Transverse colon (tissue), 4 donors: ENCODE results near the gene MRPL37. TPM values are rescaled to one million over a fixed set of nuclear protein-coding genes. Genes with fewer than 3 reads are reported as not detected.

Experiments
- DNase-seq: peaks from one replicate; pipeline ENCODE4 v3.0.0-alpha.2; 2019
- H3K27ac ChIP-seq, 4 donors: fragments of 200-600 bp; sonication (generic); 2 replicates each; pipeline ENCODE4 v1.5.1; 2016 to 2018; ENCODE audit warnings: inconsistent platforms in 4 of 4
- H3K27me3 ChIP-seq: fragments of 200-600 bp; sonication (generic); 2 replicates; pipeline ENCODE4 v1.5.1; 2017; ENCODE audit warnings: inconsistent platforms
- H3K36me3 ChIP-seq, 4 donors: fragments of 200-600 bp; sonication (generic); 2 replicates each; pipeline ENCODE4 v1.5.1; 2017 to 2019; ENCODE audit warnings: inconsistent platforms in 4 of 4
- H3K4me1 ChIP-seq, 4 donors: fragments of 200-600 bp; sonication (generic); 2 replicates each; pipeline ENCODE4 v1.5.1; 2017 to 2020; ENCODE audit warnings: inconsistent platforms in 4 of 4
- H3K4me3 ChIP-seq, 4 donors: fragments of 200-600 bp; sonication (generic); 1 replicate in 1 of 4; 2 replicates in 3 of 4; pipeline versions ENCODE4 v1.5.1 to v1.6.1; 2017 to 2019; ENCODE audit warnings: inconsistent platforms in 4 of 4
- H3K9me3 ChIP-seq, 2 donors: fragments of 200-600 bp; sonication (generic); 2 replicates each; pipeline ENCODE4 v1.5.1; 2017 to 2019; ENCODE audit warnings: inconsistent platforms in 2 of 2
- CTCF ChIP-seq, 5 experiments: fragments of 200-600 bp in 3 of 5; fragments of 450-650 bp in 2 of 5; sonication (generic) in 3 of 5; IDR thresholded peaks; 1 replicate in 2 of 5; 2 replicates in 3 of 5; pipeline ENCODE4 v1.5.1; 2016 to 2017; ENCODE audit warnings: antibody characterized with exemption in 5 of 5, inconsistent platforms in 3 of 5, mild to moderate bottlenecking in 2 of 5, moderate library complexity in 1 of 5
- EP300 ChIP-seq: sonication (generic); formaldehyde crosslinking; IDR thresholded peaks from one replicate; pipeline ENCODE4 v1.6.1; 2017; ENCODE audit warnings: antibody characterized with exemption, low read depth
- POLR2A ChIP-seq: fragments of 450-650 bp; IDR thresholded peaks from one replicate; pipeline ENCODE4 v1.6.1; 2016; ENCODE audit warnings: antibody characterized with exemption, mild to moderate bottlenecking, moderate library complexity
- POLR2AphosphoS5 ChIP-seq, 3 donors: sonication (generic); formaldehyde crosslinking; IDR thresholded peaks; one replicate each; pipeline ENCODE4 v1.6.1; 2016; ENCODE audit warnings: antibody characterized with exemption in 3 of 3
- WGBS, 2 donors: methylation state at CpG; one replicate each; pipeline ENCODE4 v1.1.5; 2018; ENCODE audit warnings: low coverage in 1 of 2; 5-methylcytosine and 5-hydroxymethylcytosine counted together
- in situ Hi-C, 4 donors: fragments of 200-750 bp; cut with MboI; loops; one replicate each; pipeline versions ENCODE4 v1.15.0 to v1.15.1; 2017; ENCODE audit warnings: low sequenced_read_pairs in 3 of 4, low pct_ligation_motif_present in 1 of 4, low pct_unique_long_range_greater_than_20kb in 1 of 4
- intact Hi-C: fragments of 100-400 bp; cut with DNase I; formaldehyde crosslinking; loops from one replicate; pipeline ENCODE4 v1.15.1; 2023; ENCODE audit warnings: low total_unique reads
- total RNA-seq, 4 donors: library from RNA; depleted of rRNA; stranded (reverse); fragments of >200 nt; gene quantifications; one replicate each; pipeline ENCODE4 v1.1.0, GENCODE V29; 2016

MRPL37 gene
- total RNA-seq, 4 donors from 2014 or later: 9.7 to 122 (median 57.8) TPM

GRCh38 chr1:54172614-54173599 lies 27.1 kb upstream of the MRPL37 start:
- intact Hi-C loops: no loop called here
- Histone ChIP-seq H3K27ac (no peak overlapping the region), H3K36me3 (no peaks in the 10 kb centered on the region), H3K27me3 (no peaks in the 10 kb centered on the region), H3K4me1 (no peaks in the 10 kb centered on the region), H3K4me3 (no peak overlapping the region), H3K9me3 (no peaks in the 10 kb centered on the region)
- TF ChIP-seq POLR2A: no peak
- TF ChIP-seq CTCF (IDR thresholded peaks at IDR 0.05): no peak
- TF ChIP-seq POLR2AphosphoS5 (IDR thresholded peaks at IDR 0.05): no peak
- TF ChIP-seq EP300: no peak
- 82 to 83% methylated on average over 7 to 10 of the region's 10 CpGs for WGBS, 2 donors
- no peak for DNase-seq
- in situ Hi-C loops: no loop called here

- no peaks in the 10 kb centered on the region for H3K27me3 ChIP-seq
- TF ChIP-seq POLR2AphosphoS5 (IDR thresholded peaks at IDR 0.05): no peak
- no peak for TF ChIP-seq CTCF (IDR thresholded peaks at IDR 0.05)
- no peak for TF ChIP-seq EP300
- TF ChIP-seq POLR2A: no peak
- H3K36me3 ChIP-seq: no peaks in the 10 kb centered on the region
- H3K9me3 ChIP-seq: no peaks in the 10 kb centered on the region
- 81% methylated on average over 9 of the region's 9 CpGs; no CpG with 5 or more reads in 1 of the 2 donors for WGBS, 2 donors
- in situ Hi-C loops: no loop called here
- no peak overlapping the region for H3K27ac ChIP-seq
- H3K4me3 ChIP-seq: no peak overlapping the region
- intact Hi-C loops: no loop called here
- no peaks in the 10 kb centered on the region for H3K4me1 ChIP-seq
- DNase-seq: no peak
These were observed 26.3 kb upstream of the MRPL37 start for GRCh38 chr1:54173681-54174080.

- Histone ChIP-seq H3K9me3 (no peaks in the 10 kb centered on the region), H3K4me3 (no peak overlapping the region), H3K4me1 (no peaks in the 10 kb centered on the region), H3K27me3 (no peaks in the 10 kb centered on the region), H3K36me3 (no peaks in the 10 kb centered on the region), H3K27ac (no peak overlapping the region)
- TF ChIP-seq EP300: no peak
- TF ChIP-seq CTCF (IDR thresholded peaks at IDR 0.05): no peak
- TF ChIP-seq POLR2AphosphoS5 (IDR thresholded peaks at IDR 0.05): no peak
- TF ChIP-seq POLR2A: no peak
- intact Hi-C loops (no loop called here), in situ Hi-C loops (no loop called here)
- 90% methylated on average over 4 of the region's 4 CpGs; no CpG with 5 or more reads in 1 of the 2 donors for WGBS, 2 donors
- no peak for DNase-seq
These were observed 25.9 kb upstream of the MRPL37 start for GRCh38 chr1:54174106-54174505.

- no peak overlapping the region for H3K4me3 ChIP-seq
- no peaks in the 10 kb centered on the region for H3K36me3 ChIP-seq
- in situ Hi-C loops (loop anchor here in 1 of 4 donors (25.0 kb wide), 1 partner anchor 211 kb away; no protein-coding TSS in a partner anchor), intact Hi-C loops (no loop called here)
- no peak overlapping the region for H3K27ac ChIP-seq
- H3K9me3 ChIP-seq: no peaks in the 10 kb centered on the region
- H3K4me1 ChIP-seq: no peaks in the 10 kb centered on the region
- TF ChIP-seq EP300 (no peak), POLR2A (no peak), CTCF (IDR thresholded peaks at IDR 0.05) (no peak), POLR2AphosphoS5 (IDR thresholded peaks at IDR 0.05) (no peak)
- 92% methylated on average over 6 of the region's 6 CpGs; no CpG with 5 or more reads in 1 of the 2 donors for WGBS, 2 donors
- H3K27me3 ChIP-seq: no peaks in the 10 kb centered on the region
- DNase-seq: no peak
These were observed 23.2 kb upstream of the MRPL37 start for GRCh38 chr1:54176621-54177327.
